ENCODE results near the gene ARRB1.

GRCh38 chr11:75303544-75304224 lies 47.8 kb downstream of the ARRB1 start:
- no peak for TF ChIP-seq CTCF (IDR thresholded peaks at IDR 0.05)
- no peak for TF ChIP-seq POLR2AphosphoS5 (IDR thresholded peaks at IDR 0.05)
- TF ChIP-seq POLR2A (IDR thresholded peaks at IDR 0.05): no peak
